H1 (cell line): ENCODE measurements around the gene PRRT1. TPM values are rescaled to one million over a fixed set of nuclear protein-coding genes. Genes with fewer than 3 reads are reported as not detected.

Experiments
- CTCF ChIA-PET: fragments of 300-600 bp; sonication (Branson Sonifier 250); formaldehyde crosslinking; loops from one replicate; lab custom pipeline; 2021; ENCODE audit not compliant: partially characterized antibody; lab: Charles Lee
- POLR2A ChIA-PET: fragments of 300-600 bp; sonication (Branson Sonifier 250); formaldehyde crosslinking; loops from one replicate; lab custom pipeline; 2021; ENCODE audit warnings: inconsistent platforms; ENCODE audit not compliant: partially characterized antibody; lab: Charles Lee
- DNase-seq, 2 experiments: peaks; one replicate each; pipeline versions ENCODE4 v3.0.0 to v3.0.0-alpha.2; 2010 to 2022; ENCODE audit warnings: low spot score in 2 of 2, low read depth in 1 of 2, mixed read lengths in 1 of 2
- FAIRE-seq: peaks from 2 replicates; lab custom pipeline; 2011; peaks lifted over from hg19 to GRCh38; lab: Jason Lieb, UNC
- H2AFZ ChIP-seq: 2 replicates; pipeline ENCODE4 v1.8.1; 2012; ENCODE audit warnings: low read length, inconsistent platforms
- H2AK5ac ChIP-seq: 2 replicates; pipeline ENCODE4 v1.6.1; 2013; ENCODE audit warnings: low read depth, low read length
- H2BK120ac ChIP-seq: replicated peaks from 2 replicates; pipeline ENCODE3; 2013; ENCODE audit warnings: low read depth, low read length, inconsistent platforms
- H2BK12ac ChIP-seq: 2 replicates; pipeline ENCODE4 v1.6.1; 2013; ENCODE audit warnings: low read depth, low read length
- H2BK15ac ChIP-seq: 2 replicates; pipeline ENCODE4 v1.6.1; 2013; ENCODE audit warnings: low read length
- H2BK20ac ChIP-seq: 2 replicates; pipeline ENCODE4 v1.6.1; 2013; ENCODE audit warnings: low read length
- H2BK5ac ChIP-seq: 2 replicates; pipeline ENCODE4 v1.6.1; 2013; ENCODE audit warnings: low read depth, low read length
- H3K14ac ChIP-seq: 2 replicates; pipeline ENCODE4 v1.6.1; 2013; ENCODE audit warnings: inconsistent platforms; ENCODE audit not compliant: insufficient read length
- H3K18ac ChIP-seq: 2 replicates; pipeline ENCODE4 v1.6.1; 2013; ENCODE audit warnings: low read length; ENCODE audit errors: extremely low read depth
- H3K23ac ChIP-seq: 2 replicates; pipeline ENCODE4 v1.6.1; 2013; ENCODE audit warnings: inconsistent platforms; ENCODE audit not compliant: insufficient read length
- H3K23me2 ChIP-seq: 2 replicates; pipeline ENCODE4 v1.6.1; 2013; ENCODE audit warnings: low read depth, low read length
- H3K27ac ChIP-seq: 2 replicates; pipeline ENCODE4 v1.6.1; 2011; ENCODE audit warnings: low read depth, low read length, inconsistent platforms
- H3K27me3 ChIP-seq, 4 experiments: replicated peaks in 1 of 4; 1 replicate in 1 of 4; 2 replicates in 3 of 4; pipeline versions ENCODE4 v1.6.1 to v1.8.1; 2011 to 2013; ENCODE audit warnings: low read length in 3 of 4, mild to moderate bottlenecking in 3 of 4, inconsistent platforms in 2 of 4, mixed read lengths in 2 of 4, moderate library complexity in 1 of 4; ENCODE audit not compliant: control insufficient read depth in 3 of 4, insufficient read depth in 3 of 4; ENCODE audit errors: extremely low read depth in 1 of 4
- H3K36me3 ChIP-seq, 4 experiments: 2 replicates each; pipeline versions ENCODE4 v1.6.1 to v1.8.1; 2011 to 2013; ENCODE audit warnings: mild to moderate bottlenecking in 4 of 4, low read length in 3 of 4, moderate library complexity in 2 of 4, control low read depth in 1 of 4, inconsistent platforms in 1 of 4; ENCODE audit not compliant: insufficient read depth in 4 of 4, control insufficient read depth in 2 of 4
- H3K4ac ChIP-seq: replicated peaks from 2 replicates; pipeline ENCODE3; 2013; ENCODE audit warnings: low read length, low read depth, mixed read lengths, inconsistent platforms; ENCODE audit not compliant: insufficient read length
- H3K4me1 ChIP-seq, 4 experiments: replicated peaks in 1 of 4; 1 replicate in 1 of 4; 2 replicates in 3 of 4; pipeline versions ENCODE4 v1.6.1 to v1.8.1; 2011 to 2013; ENCODE audit warnings: low read length in 3 of 4, inconsistent platforms in 2 of 4, mixed read lengths in 1 of 4; ENCODE audit not compliant: insufficient read depth in 4 of 4, control insufficient read depth in 3 of 4
- H3K4me2 ChIP-seq, 2 experiments: 2 replicates each; pipeline versions ENCODE4 v1.6.1 to v1.8.1; 2011 to 2013; ENCODE audit warnings: low read depth in 2 of 2, low read length in 2 of 2, control low read depth in 1 of 2, inconsistent platforms in 1 of 2, mild to moderate bottlenecking in 1 of 2; ENCODE audit not compliant: insufficient read depth in 1 of 2
- H3K4me3 ChIP-seq, 4 experiments: fragments of 200-600, 300-600 bp in 1 of 4; sonication (generic), shearing (Covaris generic), sonication (Bioruptor Twin) in 1 of 4; 2 replicates each; pipeline versions ENCODE4 v1.5.1 to v1.8.1; 2011 to 2016; ENCODE audit warnings: low read length in 4 of 4, low read depth in 3 of 4, control low read depth in 2 of 4, inconsistent platforms in 2 of 4, mild to moderate bottlenecking in 2 of 4, mixed read lengths in 1 of 4, moderate library complexity in 1 of 4; ENCODE audit not compliant: insufficient read depth in 2 of 4; ENCODE audit errors: extremely low read depth in 1 of 4
- H3K56ac ChIP-seq: replicated peaks from 2 replicates; pipeline ENCODE3; 2013; ENCODE audit warnings: low read depth, mild to moderate bottlenecking, mixed read lengths, low read length, inconsistent platforms; ENCODE audit not compliant: insufficient read length
- H3K79me1 ChIP-seq: 2 replicates; pipeline ENCODE4 v1.6.1; 2013; ENCODE audit warnings: low read depth, low read length, control low read depth
- H3K79me2 ChIP-seq, 2 experiments: 2 replicates each; pipeline versions ENCODE4 v1.6.1 to v1.8.1; 2012 to 2013; ENCODE audit warnings: low read length in 2 of 2, mild to moderate bottlenecking in 2 of 2, inconsistent platforms in 1 of 2; ENCODE audit not compliant: insufficient read depth in 2 of 2, control insufficient read depth in 1 of 2
- H3K9ac ChIP-seq, 4 experiments: replicated peaks in 1 of 4; 1 replicate in 1 of 4; 2 replicates in 3 of 4; pipeline versions ENCODE4 v1.6.1 to v1.8.1; 2011 to 2013; ENCODE audit warnings: low read depth in 3 of 4, low read length in 3 of 4, control low read depth in 2 of 4, mild to moderate bottlenecking in 2 of 4, moderate library complexity in 2 of 4, inconsistent platforms in 1 of 4; ENCODE audit errors: extremely low read depth in 1 of 4
- H3K9me3 ChIP-seq, 2 experiments: 2 replicates each; pipeline versions ENCODE4 v1.6.1 to v1.8.1; 2012 to 2013; ENCODE audit warnings: mild to moderate bottlenecking in 2 of 2, moderate library complexity in 2 of 2, control low read depth in 1 of 2, inconsistent platforms in 1 of 2, low read depth in 1 of 2, low read length in 1 of 2, mixed read lengths in 1 of 2; ENCODE audit not compliant: insufficient read depth in 2 of 2
- H4K20me1 ChIP-seq, 2 experiments: replicated peaks in 1 of 2; 2 replicates each; pipeline versions ENCODE3 to v1.8.1; 2011 to 2013; ENCODE audit warnings: inconsistent platforms in 2 of 2, low read length in 2 of 2, mild to moderate bottlenecking in 1 of 2; ENCODE audit not compliant: insufficient read depth in 2 of 2, control insufficient read depth in 1 of 2
- H4K5ac ChIP-seq: 2 replicates; pipeline ENCODE4 v1.6.1; 2013; ENCODE audit warnings: low read length, low read depth, mixed read lengths, inconsistent platforms; ENCODE audit not compliant: insufficient read length
- H4K8ac ChIP-seq: 2 replicates; pipeline ENCODE4 v1.8.0; 2013; ENCODE audit warnings: mild to moderate bottlenecking, moderate library complexity, low read length, inconsistent platforms; ENCODE audit not compliant: insufficient read depth; ENCODE audit errors: extremely low read depth
- H4K91ac ChIP-seq: replicated peaks from 2 replicates; pipeline ENCODE3; 2013; ENCODE audit warnings: low read length, mixed read lengths, inconsistent platforms; ENCODE audit not compliant: insufficient read length
- CHD2 ChIP-seq: IDR thresholded peaks from 2 replicates; pipeline ENCODE4 v1.6.1; 2012; ENCODE audit warnings: low read length, improper control_type of control experiment
- CREB1 ChIP-seq: IDR thresholded peaks from 2 replicates; pipeline ENCODE4 v1.6.1; 2012; ENCODE audit warnings: inconsistent platforms
- CTBP2 ChIP-seq: IDR thresholded peaks from 2 replicates; pipeline ENCODE4 v1.7.0; 2011; ENCODE audit warnings: borderline replicate concordance, mild to moderate bottlenecking, moderate library complexity, mixed read lengths, low read length; ENCODE audit not compliant: insufficient read depth, insufficient read length
- MAFK ChIP-seq: IDR thresholded peaks from 2 replicates; pipeline ENCODE4 v1.6.1; 2012; ENCODE audit warnings: low read depth, mild to moderate bottlenecking, improper control_type of control experiment, low read length
- RAD21 ChIP-seq, 2 experiments: IDR thresholded peaks in 1 of 2; conservative IDR thresholded peaks in 1 of 2; 2 replicates each; pipeline ENCODE4 v1.6.1; 2011; ENCODE audit warnings: low read depth in 2 of 2, low read length in 2 of 2, improper control_type of control experiment in 1 of 2, inconsistent platforms in 1 of 2, mild to moderate bottlenecking in 1 of 2, moderate library complexity in 1 of 2
- RXRA ChIP-seq: IDR thresholded peaks from 2 replicates; pipeline ENCODE4 v1.6.1; 2011; ENCODE audit warnings: low read depth, mild to moderate bottlenecking, low read length, moderate library complexity; ENCODE audit not compliant: insufficient read depth
- SAP30 ChIP-seq: fragments of 300-600 bp; sonication (generic); IDR thresholded peaks from 2 replicates; pipeline ENCODE4 v1.7.1; 2012; ENCODE audit warnings: low read length, moderate library complexity, mild to moderate bottlenecking, inconsistent platforms; ENCODE audit not compliant: insufficient read depth, insufficient replicate concordance
- SP1 ChIP-seq: IDR thresholded peaks from 2 replicates; pipeline ENCODE4 v1.6.1; 2011; ENCODE audit warnings: low read depth, low read length
- TAF1 ChIP-seq: IDR thresholded peaks from 2 replicates; pipeline ENCODE4 v1.6.1; 2011; ENCODE audit warnings: mild to moderate bottlenecking, low read depth, low read length
- YY1 ChIP-seq: IDR thresholded peaks from 2 replicates; pipeline ENCODE4 v1.6.1; 2011; ENCODE audit warnings: low read depth, mild to moderate bottlenecking, low read length
- ZNF274 ChIP-seq: IDR thresholded peaks from 2 replicates; pipeline ENCODE4 v1.7.0; 2012; ENCODE audit warnings: low read length, borderline replicate concordance; ENCODE audit errors: extremely low read depth
- WGBS, 2 experiments: shearing (Covaris generic) in 1 of 2; methylation state at CpG; one replicate each; pipeline versions ENCODE4 v1.1.6 to v1.1.7; 2013 to 2015; ENCODE audit warnings: low lambda C conversion rate in 2 of 2, mixed read lengths in 2 of 2, inconsistent platforms in 1 of 2, low coverage in 1 of 2, missing lambda C conversion rate in 1 of 2; ENCODE audit not compliant: insufficient replicate concordance in 2 of 2, insufficient coverage in 1 of 2, insufficient read length in 1 of 2; ENCODE audit errors: extremely low coverage in 1 of 2, missing lambda C conversion rate in 1 of 2; 5-methylcytosine and 5-hydroxymethylcytosine counted together
- polyA plus RNA-seq, 7 experiments: library from polyadenylated mRNA; depleted of rRNA in 3 of 7; stranded (reverse) in 5 of 7; unstranded in 2 of 7; fragments of >200 nt in 5 of 7; fragments of 200-250 nt in 2 of 7; gene quantifications; 1 replicate in 5 of 7; 2 replicates in 1 of 7; 4 replicates in 1 of 7; pipeline versions ENCODE4 v1.2.1 to v1.2.3, GENCODE V29; 2011 to 2013; ENCODE audit warnings: missing spikeins in 2 of 7, mixed read lengths in 2 of 7
- total RNA-seq: library from RNA; stranded (reverse); fragmentation: NEBNext Ultra II Directional; extraction: Animal tissue kit (Norgen Biotek cat#: 25700); gene quantifications from 2 replicates; pipeline ENCODE4 v1.2.1, GENCODE V29; 2021

The PRRT1 gene
- total and polyA plus RNA-seq, 2 of the 8 experiments (the other 6 are each of a cell fraction or from before 2014, with no cell fraction given) = 0.71 to 2.8 TPM

GRCh38 chr6:32191696-32192607, 40.2 kb upstream of the PRRT1 start:
- Histone ChIP-seq H3K23me2 (peaks cover 11% of the 10 kb centered on the region), H2BK5ac (peak overlapping the region; percentile 90; the same call in 1 of the 2 replicates), H2AFZ (no peak overlapping the region), H3K27me3 (no peaks in the 10 kb centered on the region), H3K9me3 (no peaks in the 10 kb centered on the region), H4K20me1 (no peaks in the 10 kb centered on the region), H2AK5ac (peak overlapping the region; percentile 40), H2BK120ac (peak overlapping the region; percentile 88), H3K56ac (no peak overlapping the region), H3K9ac (no peak overlapping the region), H2BK12ac (peak overlapping the region; percentile 94; the same call in 1 of the 2 replicates), H4K91ac (peak overlapping the region; percentile 76), H3K36me3 (peaks cover 1 to 13% (median 9%) of the 10 kb centered on the region in 4 experiments; a peak in 7 of 8 replicates), H2BK15ac (peak overlapping the region; percentile 98), H3K79me2 (peaks cover 0 to 13% of the 10 kb centered on the region in 2 experiments; a peak in 2 of 4 replicates), H3K23ac (no peak overlapping the region), H3K27ac (no peak overlapping the region), H3K4me3 (peak overlapping the region in 1 of 4 experiments; percentile 42; a peak in 1 of 8 replicates), H3K4ac (no peak overlapping the region), H4K8ac (peak overlapping the region; percentile 54), H3K14ac (no peak overlapping the region), H3K18ac (peak overlapping the region; percentile 48), H4K5ac (peak overlapping the region; percentile 54), H3K79me1 (peaks cover 2% of the 10 kb centered on the region; the same call in 1 of the 2 replicates), H3K4me1 (peaks cover 8 to 40% (median 23%) of the 10 kb centered on the region in 4 experiments), H3K4me2 (peak overlapping the region in 1 of 2 experiments; percentile 51; a peak in 3 of 4 replicates), H2BK20ac (peak overlapping the region; percentile 72; the same call in 1 of the 2 replicates)
- ChIA-PET CTCF (interaction anchor here (1.0 to 2.5 kb wide), 7 partner anchors 13 to 779 kb away, joined by 3 to 12 read pairs (median 6); partner anchors contain the start of gene RNF5), POLR2A (interaction anchor here (1.0 to 13.3 kb wide), 8 partner anchors 12 to 780 kb away, joined by 3 to 194 read pairs (median 4); partner anchors contain the start of genes AGPAT1, EGFL8, PRRT1 and RNF5)
- WGBS, 2 experiments = 84% methylated on average over 13 of the region's 15 CpGs; no CpG with 5 or more reads in 1 of the 2 experiments
- DNase-seq = no peak
- FAIRE-seq = no peak
- TF ChIP-seq SP1 (no peak), YY1 (no peak), RAD21 (IDR thresholded peaks at IDR 0.05 in 1 of 2, conservative IDR thresholded peaks at IDR 0.05 in 1 of 2; ENCODE audit: low read depth in 2 of 2, low read length in 2 of 2) (no peak), RXRA (no peak), CTBP2 (no peak), MAFK (no peak), CREB1 (no peak), ZNF274 (no peak), SAP30 (no peak), CHD2 (no peak), TAF1 (no peak)
